WI38 (cell line): ENCODE results near the gene GNAT1.

Experiments used
- H3K4me3 ChIP-seq: 2 replicates; pipeline ENCODE4 v1.5.1; 2011; ENCODE audit warnings: low read depth, mild to moderate bottlenecking, control low read depth, low read length
- TF ChIP-seq, protein P1 (sequence below): IDR thresholded peaks from 2 replicates; pipeline ENCODE4 v1.5.1; 2012; ENCODE audit warnings: low read depth, mild to moderate bottlenecking, control low read depth, low read length

Gene GNAT1

DNA sequence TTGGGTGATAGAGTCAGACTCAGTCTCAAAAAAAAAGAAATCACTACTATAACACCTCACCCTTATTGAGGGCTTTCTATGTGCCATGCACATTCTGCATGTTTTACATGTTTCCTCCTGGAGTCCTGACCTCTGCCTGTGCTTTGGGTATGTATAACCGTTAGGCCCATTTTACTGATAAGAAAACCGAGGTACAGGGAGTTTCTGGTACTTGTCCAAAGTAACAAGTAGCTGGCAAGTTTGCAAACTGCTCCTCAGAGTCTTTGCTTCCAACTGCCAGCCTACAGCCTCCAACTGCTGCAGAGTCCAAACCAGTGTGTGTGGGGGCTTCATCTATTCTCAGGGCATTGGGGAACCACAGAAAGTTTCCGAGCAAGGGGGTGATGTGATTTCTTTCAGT is 40.9 kb downstream of the GNAT1 start:
- no peak overlapping the region for H3K4me3 ChIP-seq
- TF ChIP-seq, protein P1, sequence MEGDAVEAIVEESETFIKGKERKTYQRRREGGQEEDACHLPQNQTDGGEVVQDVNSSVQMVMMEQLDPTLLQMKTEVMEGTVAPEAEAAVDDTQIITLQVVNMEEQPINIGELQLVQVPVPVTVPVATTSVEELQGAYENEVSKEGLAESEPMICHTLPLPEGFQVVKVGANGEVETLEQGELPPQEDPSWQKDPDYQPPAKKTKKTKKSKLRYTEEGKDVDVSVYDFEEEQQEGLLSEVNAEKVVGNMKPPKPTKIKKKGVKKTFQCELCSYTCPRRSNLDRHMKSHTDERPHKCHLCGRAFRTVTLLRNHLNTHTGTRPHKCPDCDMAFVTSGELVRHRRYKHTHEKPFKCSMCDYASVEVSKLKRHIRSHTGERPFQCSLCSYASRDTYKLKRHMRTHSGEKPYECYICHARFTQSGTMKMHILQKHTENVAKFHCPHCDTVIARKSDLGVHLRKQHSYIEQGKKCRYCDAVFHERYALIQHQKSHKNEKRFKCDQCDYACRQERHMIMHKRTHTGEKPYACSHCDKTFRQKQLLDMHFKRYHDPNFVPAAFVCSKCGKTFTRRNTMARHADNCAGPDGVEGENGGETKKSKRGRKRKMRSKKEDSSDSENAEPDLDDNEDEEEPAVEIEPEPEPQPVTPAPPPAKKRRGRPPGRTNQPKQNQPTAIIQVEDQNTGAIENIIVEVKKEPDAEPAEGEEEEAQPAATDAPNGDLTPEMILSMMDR = no peak

GRCh38 chr3:50233176-50233575 is 41.8 kb downstream of the GNAT1 start:
- H3K4me3 ChIP-seq = no peak overlapping the region
- TF ChIP-seq, protein P1 = no peak

- TF ChIP-seq, protein P1 = no peak
These were observed 44.5 kb downstream of the GNAT1 start, which contains the start of gene GNAI2 for GRCh38 chr3:50235716-50236483. Gene GNAI2, plus strand, starts transcription at chr3:50236204. Its CDS starts 132 bp downstream, at chr3:50236336.

GRCh38 chr3:50236484-50237132 is 45.2 kb downstream of the GNAT1 start:
- peak overlapping the region; percentile 98 for H3K4me3 ChIP-seq
- TF ChIP-seq, protein P1 = no peak

More at GRCh38 chr3:50235716-50236483, 44.5 kb downstream of the GNAT1 start, which contains the start of gene GNAI2:
- H3K4me3 ChIP-seq = peak within 1 kb of the TSS; percentile 98

- TF ChIP-seq, protein P1 = no peak
- H3K4me3 ChIP-seq = peak overlapping the region; percentile 98
These were observed 45.8 kb downstream of the GNAT1 start for GRCh38 chr3:50237133-50237651.

- peak overlapping the region; percentile 98 for H3K4me3 ChIP-seq
- TF ChIP-seq, protein P1 = no peak
These were observed 46.5 kb downstream of the GNAT1 start for GRCh38 chr3:50237754-50238548.
